ENCODE data around the gene SMARCC2. TPM values are rescaled to one million over a fixed set of nuclear protein-coding genes. Genes with fewer than 3 reads are reported as not detected.
"Not testable (repeated sequence)": the region's sequence is repeated elsewhere in the genome, so short reads cannot be mapped to it uniquely, and the experiment has no call there.

Gene SMARCC2
- total and polyA plus RNA-seq, 5 donors: 28.6 to 94.6 (median 70.1) TPM

DNA sequence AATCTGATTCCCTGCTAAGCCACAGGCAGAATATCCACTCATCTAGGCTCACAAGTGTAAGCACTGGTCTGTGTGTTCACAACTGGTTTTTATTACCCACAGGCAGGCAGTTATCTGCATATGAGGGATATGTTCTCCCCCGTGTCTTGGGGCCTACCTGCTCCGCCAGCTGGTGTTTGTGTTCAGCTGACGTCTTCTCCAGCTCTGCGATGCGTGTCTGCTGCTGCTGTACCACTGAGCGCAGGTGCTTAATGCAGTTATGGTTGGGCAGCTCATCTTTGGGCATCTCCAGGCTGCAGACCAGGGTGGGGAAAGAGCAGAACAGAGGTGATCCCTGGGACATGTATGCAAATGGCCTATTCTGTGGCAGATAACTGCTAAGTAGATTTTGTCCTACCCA is 18.7 kb upstream of the SMARCC2 start:
- no peaks in the 10 kb centered on the region for H3K27me3 ChIP-seq (ENCODE audit: control insufficient read depth, insufficient read depth)
- ATAC-seq: no peak
- H3K9me3 ChIP-seq (ENCODE audit: control insufficient read depth, low read length): no peaks in the 10 kb centered on the region
- no peak overlapping the region for H3K4me3 ChIP-seq (ENCODE audit: low read length)
- no peak for DNase-seq
- 89% methylated on average over 6 of the region's 6 CpGs for WGBS
- H3K27ac ChIP-seq (ENCODE audit: low read length): no peak overlapping the region
- H3K4me1 ChIP-seq (ENCODE audit: control insufficient read depth, insufficient read depth, low read length): no peaks in the 10 kb centered on the region
- intact Hi-C loops (cut with DNase I): loop anchor here in 1 of 4 donors (10.0 kb wide), 1 partner anchor 107 kb away; the partner anchor contains the start of gene CNPY2

DNA sequence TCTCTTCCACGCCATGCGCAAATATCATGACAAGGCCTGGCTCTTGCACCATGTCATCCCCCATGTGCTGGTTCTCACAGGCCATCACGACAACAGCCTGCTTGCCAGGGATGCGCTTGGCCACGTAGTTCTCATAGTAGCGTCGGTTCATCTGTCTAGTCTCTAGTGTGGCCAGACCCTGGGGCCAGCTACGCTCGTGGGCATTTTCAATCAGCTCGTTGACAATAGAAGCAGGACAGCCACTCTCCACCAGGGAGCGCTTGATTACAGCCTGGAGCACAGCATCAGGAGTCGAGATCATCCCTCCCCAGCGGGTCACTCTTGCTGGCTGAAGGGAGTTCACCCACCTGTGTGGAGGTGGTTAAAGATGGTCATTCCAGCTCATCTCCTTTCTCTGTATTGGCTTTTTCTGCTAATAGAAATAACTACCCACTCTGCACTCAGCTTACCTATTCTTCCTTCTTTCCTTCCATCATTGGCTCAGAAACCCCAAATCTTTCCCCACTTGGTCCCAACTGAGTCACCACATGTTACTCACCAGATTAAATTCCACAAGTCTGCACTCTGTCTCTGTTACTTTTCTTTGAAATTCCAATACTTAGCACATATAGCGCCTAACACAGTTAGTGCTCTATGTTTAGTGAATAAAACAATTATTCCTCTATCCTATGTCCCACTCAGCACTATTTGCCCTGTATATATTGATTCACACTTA is 17.3 kb upstream of the SMARCC2 start:
- H3K27me3 ChIP-seq (ENCODE audit: control insufficient read depth, insufficient read depth): no peaks in the 10 kb centered on the region
- intact Hi-C loops (cut with DNase I): loop anchor here in 1 of 4 donors (10.0 kb wide), 1 partner anchor 108 kb away; the partner anchor contains the start of gene CNPY2
- peak; percentile 45 to 75 (median 71) for DNase-seq
- H3K4me3 ChIP-seq (ENCODE audit: low read length): no peak overlapping the region
- WGBS: 55% methylated on average over 14 of the region's 14 CpGs
- no peak overlapping the region for H3K27ac ChIP-seq (ENCODE audit: low read length)
- peak; percentile 49 to 57 for ATAC-seq
- no peaks in the 10 kb centered on the region for H3K9me3 ChIP-seq (ENCODE audit: control insufficient read depth, low read length)
- no peaks in the 10 kb centered on the region for H3K4me1 ChIP-seq (ENCODE audit: control insufficient read depth, insufficient read depth, low read length)

DNA sequence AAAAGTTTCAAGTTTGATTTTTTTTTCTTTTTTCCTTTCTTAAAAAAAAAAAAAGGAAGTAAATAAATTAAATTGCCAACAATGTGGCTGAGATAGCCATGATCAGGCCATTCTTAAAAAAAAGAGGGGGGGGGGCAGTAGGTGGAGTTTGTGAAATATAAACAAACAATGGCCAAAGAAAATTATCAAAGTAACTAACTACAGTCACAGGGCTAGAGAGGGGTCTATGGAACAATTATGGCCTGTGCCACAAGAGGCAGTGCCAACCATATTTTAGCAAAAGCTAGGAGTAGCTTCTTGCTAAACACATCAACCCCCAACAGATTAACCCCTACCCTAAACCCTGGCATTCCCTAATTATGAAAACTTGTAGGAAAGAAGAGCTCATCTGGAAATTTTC is 16.2 kb upstream of the SMARCC2 start:
- no peak overlapping the region for H3K27ac ChIP-seq (ENCODE audit: low read length)
- H3K27me3 ChIP-seq (ENCODE audit: control insufficient read depth, insufficient read depth): no peaks in the 10 kb centered on the region
- ATAC-seq (peak in 1 of 2 donors; percentile 9), DNase-seq (no peak)
- H3K4me3 ChIP-seq (ENCODE audit: low read length): no peak overlapping the region
- no peaks in the 10 kb centered on the region for H3K9me3 ChIP-seq (ENCODE audit: control insufficient read depth, low read length)
- H3K4me1 ChIP-seq (ENCODE audit: control insufficient read depth, insufficient read depth, low read length): no peaks in the 10 kb centered on the region
- intact Hi-C loops (cut with DNase I): loop anchor here in 1 of 4 donors (10.0 kb wide), 1 partner anchor 109 kb away; the partner anchor contains the start of gene CNPY2

DNA sequence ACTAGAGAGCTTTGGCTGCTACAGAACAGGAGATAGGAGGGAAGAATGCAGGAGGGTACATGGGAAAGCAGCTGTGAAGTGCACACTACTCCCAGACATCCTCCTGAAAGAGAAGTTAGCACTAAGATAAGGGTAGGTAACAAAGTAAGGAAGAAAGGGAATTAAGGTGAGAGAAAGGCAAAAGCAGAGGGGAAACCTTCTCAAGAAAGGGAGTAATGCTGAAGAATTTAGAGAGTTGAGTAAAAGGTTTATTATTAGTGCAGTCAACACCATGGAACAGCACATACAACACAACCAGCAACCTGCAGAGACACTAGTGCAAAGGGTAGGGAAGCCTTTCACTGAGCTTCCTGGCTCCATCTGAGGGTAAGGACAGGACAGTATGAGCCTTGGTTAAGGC is 15.0 kb upstream of the SMARCC2 start:
- Histone ChIP-seq H3K4me1 (ENCODE audit: control insufficient read depth, insufficient read depth, low read length) (no peaks in the 10 kb centered on the region), H3K4me3 (ENCODE audit: low read length) (no peak overlapping the region), H3K27me3 (ENCODE audit: control insufficient read depth, insufficient read depth) (no peaks in the 10 kb centered on the region), H3K27ac (ENCODE audit: low read length) (no peak overlapping the region), H3K9me3 (ENCODE audit: control insufficient read depth, low read length) (no peaks in the 10 kb centered on the region)
- DNase-seq (no peak), ATAC-seq (no peak)
- intact Hi-C loops (cut with DNase I): loop anchor here in 1 of 4 donors (10.0 kb wide), 1 partner anchor 111 kb away; the partner anchor contains the start of gene CNPY2

DNA sequence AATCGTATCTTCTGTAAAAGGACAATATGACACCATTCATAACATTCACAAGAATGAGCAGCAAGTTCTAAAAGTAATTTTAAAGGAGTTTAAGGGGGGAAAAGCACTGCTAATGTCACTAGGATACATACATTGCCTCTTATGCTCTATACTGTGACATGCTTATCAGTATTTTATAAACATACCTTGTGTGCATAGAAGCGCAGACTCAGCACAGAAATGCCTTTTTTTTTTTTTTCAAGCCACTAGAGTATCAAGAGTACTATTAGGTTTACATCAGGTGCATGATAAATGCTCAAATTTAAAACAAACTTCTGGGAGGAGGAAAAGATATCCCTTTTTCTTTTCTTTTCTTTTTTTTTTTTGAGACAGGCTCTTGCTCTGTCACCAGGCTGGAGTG is 13.6 kb upstream of the SMARCC2 start:
- WGBS: 69% methylated on average over 2 of the region's 2 CpGs
- no peak for ATAC-seq

DNA sequence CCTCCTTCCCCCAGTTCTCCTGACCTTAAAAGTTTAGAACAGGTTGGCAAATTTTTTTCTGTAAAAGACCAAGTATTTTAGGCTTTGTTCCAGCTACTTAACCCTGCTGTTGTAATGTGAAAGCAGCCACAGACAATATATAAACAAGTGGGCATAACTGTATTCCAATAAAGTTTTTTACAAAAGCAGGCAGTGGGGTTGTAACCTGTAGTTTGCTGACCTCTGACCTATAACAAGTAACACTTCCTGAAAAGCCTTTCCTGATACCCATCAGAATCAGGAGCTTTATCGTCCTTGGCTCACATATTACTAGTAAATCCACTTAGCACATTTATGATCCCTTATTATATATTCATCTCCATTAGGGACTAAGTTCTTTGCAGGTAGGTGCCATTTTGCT is 13.1 kb upstream of the SMARCC2 start:
- WGBS: 47% methylated on average over 1 of the region's 1 CpG
- intact Hi-C loops (cut with DNase I): loop anchor here in 1 of 4 donors (10.0 kb wide), 1 partner anchor 112 kb away; the partner anchor contains the start of gene CNPY2
- H3K27ac ChIP-seq (ENCODE audit: low read length): no peak overlapping the region

More for the DNA sequence above, 13.6 kb upstream of the SMARCC2 start:
- Histone ChIP-seq H3K4me1 (ENCODE audit: control insufficient read depth, insufficient read depth, low read length) (no peaks in the 10 kb centered on the region), H3K9me3 (ENCODE audit: control insufficient read depth, low read length) (no peaks in the 10 kb centered on the region), H3K27me3 (ENCODE audit: control insufficient read depth, insufficient read depth) (no peaks in the 10 kb centered on the region), H3K4me3 (ENCODE audit: low read length) (no peak overlapping the region), H3K27ac (ENCODE audit: low read length) (no peak overlapping the region)
- DNase-seq: no peak
- intact Hi-C loops (cut with DNase I): loop anchor here in 1 of 4 donors (10.0 kb wide), 1 partner anchor 112 kb away; the partner anchor contains the start of gene CNPY2

DNA sequence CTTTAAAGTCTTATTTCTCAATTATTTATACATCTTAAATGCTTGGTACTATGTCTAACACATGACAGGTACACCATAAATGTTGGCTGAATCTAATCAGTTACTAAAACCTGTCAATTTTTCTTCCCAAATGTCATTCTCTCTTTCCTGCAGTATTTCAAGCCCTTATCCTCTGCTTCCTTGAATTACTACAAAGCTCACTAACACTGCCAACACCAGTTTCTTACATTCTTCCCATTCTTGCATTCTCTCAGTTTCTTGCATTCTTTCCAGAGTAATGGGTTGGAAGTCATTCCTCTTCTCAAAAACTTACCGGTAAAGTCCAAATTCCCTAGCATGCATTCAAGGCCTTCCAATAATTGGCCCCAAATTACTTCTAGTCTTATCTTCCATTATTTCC is 9.6 kb upstream of the SMARCC2 start:
- H3K9me3 ChIP-seq (ENCODE audit: control insufficient read depth, low read length): no peaks in the 10 kb centered on the region
- WGBS: 49% methylated on average over 1 of the region's 1 CpG
- H3K4me1 ChIP-seq (ENCODE audit: control insufficient read depth, insufficient read depth, low read length): no peaks in the 10 kb centered on the region
- H3K27me3 ChIP-seq (ENCODE audit: control insufficient read depth, insufficient read depth): no peaks in the 10 kb centered on the region
- intact Hi-C loops (cut with DNase I): loop anchor here in 1 of 4 donors (10.0 kb wide), 1 partner anchor 396 kb away; no protein-coding TSS in a partner anchor
- ATAC-seq: no peak
- H3K4me3 ChIP-seq (ENCODE audit: low read length): no peak overlapping the region
- DNase-seq: no peak
- H3K27ac ChIP-seq (ENCODE audit: low read length): no peak overlapping the region

More for the DNA sequence above, 13.1 kb upstream of the SMARCC2 start:
- H3K4me1 ChIP-seq (ENCODE audit: control insufficient read depth, insufficient read depth, low read length): no peaks in the 10 kb centered on the region
- H3K4me3 ChIP-seq (ENCODE audit: low read length): no peak overlapping the region
- ATAC-seq (no peak), DNase-seq (no peak)
- no peaks in the 10 kb centered on the region for H3K27me3 ChIP-seq (ENCODE audit: control insufficient read depth, insufficient read depth)
- H3K9me3 ChIP-seq (ENCODE audit: control insufficient read depth, low read length): no peaks in the 10 kb centered on the region

DNA sequence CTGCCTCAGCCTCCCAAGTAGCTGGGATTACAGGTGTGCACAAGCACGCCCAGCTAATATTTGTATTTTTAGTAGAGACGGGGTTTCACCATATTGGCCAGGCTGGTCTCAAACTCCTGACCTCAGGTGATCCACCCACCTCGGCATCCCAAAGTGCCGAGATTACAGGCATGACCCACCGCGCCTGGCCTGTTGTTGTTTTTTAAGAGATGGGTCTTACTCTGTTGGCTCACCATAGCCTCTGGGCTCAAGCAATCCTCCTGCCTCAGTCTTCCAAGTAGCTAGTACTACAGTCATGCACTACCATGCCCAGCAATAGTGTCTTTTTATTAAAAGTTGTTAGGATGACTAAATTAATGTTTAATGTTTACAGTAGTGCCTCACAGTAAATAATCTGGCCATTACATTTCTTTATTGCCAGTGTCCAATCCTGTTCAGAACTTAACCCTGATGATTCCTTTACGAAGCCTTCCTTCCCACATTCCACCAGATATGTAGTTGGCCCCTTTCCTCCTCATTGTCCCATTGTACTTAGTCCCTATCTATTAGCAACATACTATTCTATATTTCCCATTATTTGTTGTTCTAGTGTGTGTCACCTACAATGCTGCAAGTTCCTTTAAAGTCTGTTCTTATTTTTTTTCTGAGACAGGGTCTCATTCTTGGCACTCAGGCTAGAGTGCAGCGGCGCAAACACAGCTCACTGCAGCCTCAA is 8.8 kb upstream of the SMARCC2 start:
- H3K27me3 ChIP-seq (ENCODE audit: control insufficient read depth, insufficient read depth): no peaks in the 10 kb centered on the region
- ATAC-seq: no peak
- no peaks in the 10 kb centered on the region for H3K4me1 ChIP-seq (ENCODE audit: control insufficient read depth, insufficient read depth, low read length)
- intact Hi-C loops (cut with DNase I): loop anchor here in 1 of 4 donors (10.0 kb wide), 1 partner anchor 397 kb away; no protein-coding TSS in a partner anchor
- H3K4me3 ChIP-seq (ENCODE audit: low read length): no peak overlapping the region
- H3K9me3 ChIP-seq (ENCODE audit: control insufficient read depth, low read length): no peaks in the 10 kb centered on the region
- 85% methylated on average over 9 of the region's 9 CpGs for WGBS
- no peak for DNase-seq
- H3K27ac ChIP-seq (ENCODE audit: low read length): no peak overlapping the region

DNA sequence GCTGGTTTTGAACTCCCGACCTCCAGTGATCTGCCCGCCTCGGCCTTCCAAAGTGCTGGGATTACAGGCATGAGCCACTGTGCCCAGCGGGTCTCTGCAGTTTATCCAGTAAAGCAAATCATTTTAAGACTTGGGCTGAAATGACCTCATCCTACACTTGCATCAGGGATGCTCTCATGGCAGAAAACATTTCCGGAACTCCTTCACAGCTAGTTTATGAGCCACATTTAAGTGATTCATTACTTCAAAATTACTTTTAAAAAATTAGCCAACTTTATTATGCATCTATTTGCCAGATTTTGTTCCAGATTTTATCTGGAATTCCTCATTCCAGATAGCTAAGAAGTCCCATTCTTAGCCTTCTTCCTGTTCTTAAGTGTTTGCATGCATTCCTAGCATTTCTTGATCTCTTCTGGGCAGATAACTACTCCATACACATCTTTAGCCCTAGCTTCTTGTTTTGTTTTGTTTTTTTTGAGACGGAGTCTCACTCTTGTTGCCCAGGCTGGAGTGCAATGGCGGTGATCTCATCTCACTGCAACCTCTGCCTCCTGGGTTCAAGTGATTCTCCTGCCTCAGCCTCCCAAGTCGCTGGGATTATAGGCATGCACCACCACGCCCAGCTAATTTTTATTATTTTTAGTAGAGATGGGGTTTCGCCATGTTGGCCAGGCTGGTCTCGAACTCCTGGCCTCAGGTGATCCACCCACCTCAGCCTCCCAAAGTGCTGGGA is 7.7 kb upstream of the SMARCC2 start:
- H3K4me3 ChIP-seq (ENCODE audit: low read length); H3K27me3 ChIP-seq (ENCODE audit: control insufficient read depth, insufficient read depth); H3K4me1 ChIP-seq (ENCODE audit: control insufficient read depth, insufficient read depth, low read length); H3K27ac ChIP-seq (ENCODE audit: low read length); DNase-seq; H3K9me3 ChIP-seq (ENCODE audit: control insufficient read depth, low read length): not testable (repeated sequence)
- 49% methylated on average over 11 of the region's 11 CpGs for WGBS
- intact Hi-C loops (cut with DNase I): loop anchor here in 1 of 4 donors (10.0 kb wide), 1 partner anchor 398 kb away; no protein-coding TSS in a partner anchor
- peak; percentile 34 to 68 for ATAC-seq

DNA sequence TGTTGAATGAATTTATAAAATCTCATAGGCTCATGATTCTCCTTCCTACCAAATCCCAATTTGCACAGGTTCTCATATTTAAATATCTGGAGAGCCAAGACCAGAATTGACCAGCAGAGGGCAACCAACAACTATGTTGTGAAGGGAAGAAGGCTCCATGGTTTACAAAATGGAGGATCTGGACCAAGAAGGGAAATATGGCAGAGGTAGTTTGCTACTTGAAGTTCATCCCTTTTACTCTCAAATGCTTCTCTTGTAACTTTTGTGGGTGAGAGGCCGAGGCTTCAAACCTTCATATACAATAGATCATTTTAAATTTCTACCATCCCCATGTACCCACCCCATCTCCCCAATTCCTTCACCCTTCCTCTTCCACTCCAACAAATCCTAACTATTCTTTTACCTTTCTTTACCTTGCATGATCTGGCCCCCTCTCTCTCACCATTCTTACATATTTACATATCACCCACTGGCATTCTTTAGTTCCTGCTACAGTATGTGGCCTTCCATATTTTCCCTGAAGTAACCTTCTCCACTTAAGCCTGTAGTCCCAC is 3.8 kb upstream of the SMARCC2 start:
- WGBS: 46% methylated on average over 1 of the region's 1 CpG
- H3K27ac ChIP-seq (ENCODE audit: low read length): no peak overlapping the region
- no peak for ATAC-seq

More for the DNA sequence above, 3.8 kb upstream of the SMARCC2 start:
- peak in 2 of 3 donors; percentile 65 to 78 for DNase-seq
- Histone ChIP-seq H3K9me3 (ENCODE audit: control insufficient read depth, low read length) (no peaks in the 10 kb centered on the region), H3K27me3 (ENCODE audit: control insufficient read depth, insufficient read depth) (no peaks in the 10 kb centered on the region), H3K4me3 (ENCODE audit: low read length) (no peak overlapping the region), H3K4me1 (ENCODE audit: control insufficient read depth, insufficient read depth, low read length) (peaks cover 6% of the 10 kb centered on the region)
- intact Hi-C loops (cut with DNase I): loop anchor here in 3 of 4 donors (5.0 to 10.0 kb wide), 3 partner anchors 269 to 402 kb away; partner anchors contain the start of gene SPRYD4 (in 1 of the 3)

Measured in right cardiac atrium (tissue), 5 donors.